GM12878 (cell line): ENCODE measurements around the gene C19orf73. TPM values are rescaled to one million over a fixed set of nuclear protein-coding genes. Genes with fewer than 3 reads are reported as not detected.
A peak's percentile ranks its signal among the peaks of the same experiment; 100 is the strongest.

Experiments used
- RAD21 ChIP-seq: IDR thresholded peaks from 2 replicates; pipeline ENCODE4 v1.6.1; 2011; ENCODE audit warnings: mild to moderate bottlenecking, low read depth, low read length, moderate library complexity; ENCODE audit not compliant: insufficient read depth
- RELA ChIP-seq: fragments of 450-650 bp; IDR thresholded peaks from 2 replicates; pipeline ENCODE4 v1.8.0; 2014; ENCODE audit warnings: borderline replicate concordance; ENCODE audit not compliant: partially characterized antibody
- SMAD5 ChIP-seq: IDR thresholded peaks from 2 replicates; pipeline ENCODE4 v1.6.1; 2016; ENCODE audit warnings: antibody characterized with exemption, low read depth
- TARDBP ChIP-seq: IDR thresholded peaks from 2 replicates; pipeline ENCODE4 v1.6.1; 2016; ENCODE audit warnings: borderline replicate concordance
- YY1 ChIP-seq: IDR thresholded peaks from 2 replicates; pipeline ENCODE4 v1.6.1; 2011; ENCODE audit warnings: low read depth, mild to moderate bottlenecking, low read length
- polyA plus RNA-seq, 11 experiments: library from polyadenylated mRNA; depleted of rRNA in 4 of 11; unstranded in 6 of 11; stranded (reverse) in 5 of 11; fragments of >200 nt; fragmentation: Nextera tagmentation in 4 of 11; fragmentation: Illumina TruSeq in 1 of 11; extraction: Ambion mirVana in 4 of 11; extraction: Trizol in 1 of 11; gene quantifications; 1 replicate in 1 of 11; 2 replicates in 10 of 11; pipeline versions ENCODE4 v1.2.1 to v1.2.3, GENCODE V29; 2011 to 2016; ENCODE audit warnings: inconsistent platforms in 2 of 11, missing spikeins in 2 of 11, low read depth in 1 of 11
- total RNA-seq, 4 experiments: library from RNA; depleted of rRNA in 3 of 4; stranded (reverse); fragments of >200 nt in 3 of 4; fragmentation: Illumina TruSeq in 1 of 4; extraction: Trizol in 1 of 4; gene quantifications; 2 replicates each; pipeline versions ENCODE4 v1.2.1 to v1.2.3, GENCODE V29; 2013 to 2021
- TF ChIP-seq, protein P1 (sequence below): fragments of 450-650 bp; IDR thresholded peaks from 2 replicates; pipeline ENCODE4 v1.6.1; 2017; ENCODE audit warnings: mild to moderate bottlenecking, moderate library complexity
- TF ChIP-seq, protein P2 (sequence below): fragments of 450-650 bp; IDR thresholded peaks from 2 replicates; pipeline ENCODE4 v1.6.1; 2014; ENCODE audit warnings: mild to moderate bottlenecking
- TF ChIP-seq, protein P3 (sequence below): fragments of 150-350 bp; IDR thresholded peaks from 2 replicates; pipeline ENCODE4 v1.6.1; 2014; ENCODE audit warnings: mild to moderate bottlenecking, low read depth, low read length

The C19orf73 gene
- total and polyA plus RNA-seq, 10 of the 15 experiments (the other 5 are each of a cell fraction or from before 2014, with no cell fraction given), result 0.20 to 2.0 (median 0.80) TPM

DNA sequence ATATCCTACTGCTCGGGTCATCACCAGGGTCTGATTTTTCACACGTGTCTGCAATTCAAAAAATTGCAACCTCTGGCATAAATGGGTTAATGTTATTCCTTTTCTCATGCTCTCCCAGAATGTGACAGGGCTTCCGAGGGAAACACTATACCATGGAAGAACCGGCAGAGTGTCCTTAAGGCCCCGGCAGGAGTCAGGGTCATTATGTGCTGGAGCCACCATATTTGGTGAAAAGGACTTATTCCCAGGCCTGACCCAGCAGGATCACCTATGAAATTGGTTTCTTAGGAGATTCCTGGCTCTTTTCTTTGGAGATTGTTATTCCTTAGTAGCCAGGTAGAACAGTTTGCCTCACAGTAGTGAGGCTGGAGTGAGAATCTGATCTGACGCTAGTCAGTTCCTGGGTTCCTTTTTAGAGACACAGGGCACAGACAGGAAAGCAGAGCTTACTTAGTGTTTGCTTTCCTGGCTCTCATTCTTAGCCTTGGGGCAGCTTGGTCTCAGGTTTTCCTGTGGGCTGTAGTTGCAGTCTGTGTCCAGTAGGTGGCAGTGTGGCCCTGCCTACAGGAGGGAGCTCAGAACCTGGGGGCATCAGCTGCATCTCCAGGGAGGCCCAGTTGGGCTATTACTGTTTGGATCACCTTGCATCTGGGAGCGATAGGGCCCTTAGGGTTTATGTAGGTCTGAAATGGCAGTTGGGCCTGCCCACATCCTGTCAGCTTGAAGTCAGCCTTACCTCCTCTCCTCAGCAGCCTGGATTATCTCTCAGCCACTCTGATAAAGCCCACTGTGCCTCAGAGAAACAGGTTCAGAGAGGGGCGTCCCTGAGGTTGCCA, 21.3 kb downstream of the C19orf73 start (continued):
- TF ChIP-seq, protein P1, sequence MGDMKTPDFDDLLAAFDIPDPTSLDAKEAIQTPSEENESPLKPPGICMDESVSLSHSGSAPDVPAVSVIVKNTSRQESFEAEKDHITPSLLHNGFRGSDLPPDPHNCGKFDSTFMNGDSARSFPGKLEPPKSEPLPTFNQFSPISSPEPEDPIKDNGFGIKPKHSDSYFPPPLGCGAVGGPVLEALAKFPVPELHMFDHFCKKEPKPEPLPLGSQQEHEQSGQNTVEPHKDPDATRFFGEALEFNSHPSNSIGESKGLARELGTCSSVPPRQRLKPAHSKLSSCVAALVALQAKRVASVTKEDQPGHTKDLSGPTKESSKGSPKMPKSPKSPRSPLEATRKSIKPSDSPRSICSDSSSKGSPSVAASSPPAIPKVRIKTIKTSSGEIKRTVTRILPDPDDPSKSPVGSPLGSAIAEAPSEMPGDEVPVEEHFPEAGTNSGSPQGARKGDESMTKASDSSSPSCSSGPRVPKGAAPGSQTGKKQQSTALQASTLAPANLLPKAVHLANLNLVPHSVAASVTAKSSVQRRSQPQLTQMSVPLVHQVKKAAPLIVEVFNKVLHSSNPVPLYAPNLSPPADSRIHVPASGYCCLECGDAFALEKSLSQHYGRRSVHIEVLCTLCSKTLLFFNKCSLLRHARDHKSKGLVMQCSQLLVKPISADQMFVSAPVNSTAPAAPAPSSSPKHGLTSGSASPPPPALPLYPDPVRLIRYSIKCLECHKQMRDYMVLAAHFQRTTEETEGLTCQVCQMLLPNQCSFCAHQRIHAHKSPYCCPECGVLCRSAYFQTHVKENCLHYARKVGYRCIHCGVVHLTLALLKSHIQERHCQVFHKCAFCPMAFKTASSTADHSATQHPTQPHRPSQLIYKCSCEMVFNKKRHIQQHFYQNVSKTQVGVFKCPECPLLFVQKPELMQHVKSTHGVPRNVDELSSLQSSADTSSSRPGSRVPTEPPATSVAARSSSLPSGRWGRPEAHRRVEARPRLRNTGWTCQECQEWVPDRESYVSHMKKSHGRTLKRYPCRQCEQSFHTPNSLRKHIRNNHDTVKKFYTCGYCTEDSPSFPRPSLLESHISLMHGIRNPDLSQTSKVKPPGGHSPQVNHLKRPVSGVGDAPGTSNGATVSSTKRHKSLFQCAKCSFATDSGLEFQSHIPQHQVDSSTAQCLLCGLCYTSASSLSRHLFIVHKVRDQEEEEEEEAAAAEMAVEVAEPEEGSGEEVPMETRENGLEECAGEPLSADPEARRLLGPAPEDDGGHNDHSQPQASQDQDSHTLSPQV, result no peak
- no peak for TF ChIP-seq RELA
- TF ChIP-seq, protein P2, sequence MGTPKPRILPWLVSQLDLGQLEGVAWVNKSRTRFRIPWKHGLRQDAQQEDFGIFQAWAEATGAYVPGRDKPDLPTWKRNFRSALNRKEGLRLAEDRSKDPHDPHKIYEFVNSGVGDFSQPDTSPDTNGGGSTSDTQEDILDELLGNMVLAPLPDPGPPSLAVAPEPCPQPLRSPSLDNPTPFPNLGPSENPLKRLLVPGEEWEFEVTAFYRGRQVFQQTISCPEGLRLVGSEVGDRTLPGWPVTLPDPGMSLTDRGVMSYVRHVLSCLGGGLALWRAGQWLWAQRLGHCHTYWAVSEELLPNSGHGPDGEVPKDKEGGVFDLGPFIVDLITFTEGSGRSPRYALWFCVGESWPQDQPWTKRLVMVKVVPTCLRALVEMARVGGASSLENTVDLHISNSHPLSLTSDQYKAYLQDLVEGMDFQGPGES, result 0 out of 2 replicates have a peak, but pooled peaks have one; percentile 7
- TF ChIP-seq, protein P3, sequence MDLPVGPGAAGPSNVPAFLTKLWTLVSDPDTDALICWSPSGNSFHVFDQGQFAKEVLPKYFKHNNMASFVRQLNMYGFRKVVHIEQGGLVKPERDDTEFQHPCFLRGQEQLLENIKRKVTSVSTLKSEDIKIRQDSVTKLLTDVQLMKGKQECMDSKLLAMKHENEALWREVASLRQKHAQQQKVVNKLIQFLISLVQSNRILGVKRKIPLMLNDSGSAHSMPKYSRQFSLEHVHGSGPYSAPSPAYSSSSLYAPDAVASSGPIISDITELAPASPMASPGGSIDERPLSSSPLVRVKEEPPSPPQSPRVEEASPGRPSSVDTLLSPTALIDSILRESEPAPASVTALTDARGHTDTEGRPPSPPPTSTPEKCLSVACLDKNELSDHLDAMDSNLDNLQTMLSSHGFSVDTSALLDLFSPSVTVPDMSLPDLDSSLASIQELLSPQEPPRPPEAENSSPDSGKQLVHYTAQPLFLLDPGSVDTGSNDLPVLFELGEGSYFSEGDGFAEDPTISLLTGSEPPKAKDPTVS, result no peak
- TF ChIP-seq YY1, result peak; percentile 54; the same call in 1 of the 2 replicates
- no peak for TF ChIP-seq SMAD5
- 0 out of 2 replicates have a peak, but pooled peaks have one; percentile 20 for TF ChIP-seq TARDBP
- peak; percentile 85 for TF ChIP-seq RAD21
